Brain pericyte (primary cell): ENCODE data around the gene TSPAN13.

Experiments
- DNase-seq: peaks from one replicate; pipeline ENCODE4 v3.0.0-alpha.2; 2012; ENCODE audit warnings: low read depth, low spot score

TSPAN13 gene

DNA sequence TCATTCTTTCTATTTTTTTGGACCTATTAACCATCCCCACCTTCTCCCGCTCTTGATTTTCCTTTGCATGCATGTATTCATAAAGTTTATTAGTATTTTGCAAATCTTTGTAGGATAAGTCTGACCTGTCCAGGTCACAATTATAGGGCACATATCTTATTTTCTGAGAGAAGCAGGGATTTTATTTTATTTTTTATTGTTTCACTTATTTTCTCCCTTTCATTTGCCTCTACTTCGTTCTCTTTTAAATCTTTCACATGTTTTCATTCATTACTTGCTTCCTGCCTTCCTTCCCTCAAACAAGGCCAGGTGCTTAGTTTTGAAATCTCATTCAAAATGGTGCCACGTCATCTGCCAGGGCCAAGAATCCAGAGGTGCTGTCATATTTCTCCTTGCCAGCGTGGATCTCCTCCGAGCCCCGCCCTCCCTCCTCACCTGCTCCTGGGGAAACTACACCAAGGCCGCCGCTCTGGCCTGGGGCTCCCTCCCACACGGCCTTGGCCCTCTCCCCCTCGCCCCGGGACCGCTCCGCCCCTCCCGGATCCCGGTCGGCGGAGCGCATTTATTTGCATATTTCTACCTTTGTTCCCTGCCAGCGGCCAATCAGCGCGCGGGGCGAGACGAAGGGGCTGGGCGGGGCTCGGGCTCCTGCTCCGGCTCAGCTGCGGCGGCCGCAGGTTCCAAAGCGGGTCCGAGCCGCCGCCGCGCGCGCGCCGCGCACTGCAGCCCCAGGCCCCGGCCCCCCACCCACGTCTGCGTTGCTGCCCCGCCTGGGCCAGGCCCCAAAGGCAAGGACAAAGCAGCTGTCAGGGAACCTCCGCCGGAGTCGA, at the start of gene TSPAN13:
Gene TSPAN13 (plus strand): TSS at position 654 of the 830 bp plus-strand sequence. CDS start 213 bp downstream, outside the sequence.
- no peak for DNase-seq

DNA sequence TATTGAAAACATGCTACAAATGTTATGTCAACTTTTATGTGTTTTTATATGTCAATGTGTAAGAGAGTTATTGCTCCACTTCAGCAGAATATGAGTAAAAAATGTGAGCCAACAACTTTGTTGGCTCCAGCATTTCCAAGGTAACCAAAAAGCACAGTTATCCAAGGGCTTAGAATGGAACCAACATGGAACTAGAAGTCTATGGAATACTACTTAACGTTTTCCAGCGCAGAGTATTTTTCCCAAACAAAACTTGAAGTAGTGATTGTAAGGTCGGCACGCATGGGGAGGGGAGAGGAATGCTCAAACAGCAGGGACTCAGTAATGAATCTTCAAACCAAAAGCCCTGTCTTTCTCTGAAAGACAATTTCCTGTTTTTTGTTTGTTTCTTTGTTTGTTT, 45.0 kb upstream of the TSPAN13 start:
- no peak for DNase-seq

DNA sequence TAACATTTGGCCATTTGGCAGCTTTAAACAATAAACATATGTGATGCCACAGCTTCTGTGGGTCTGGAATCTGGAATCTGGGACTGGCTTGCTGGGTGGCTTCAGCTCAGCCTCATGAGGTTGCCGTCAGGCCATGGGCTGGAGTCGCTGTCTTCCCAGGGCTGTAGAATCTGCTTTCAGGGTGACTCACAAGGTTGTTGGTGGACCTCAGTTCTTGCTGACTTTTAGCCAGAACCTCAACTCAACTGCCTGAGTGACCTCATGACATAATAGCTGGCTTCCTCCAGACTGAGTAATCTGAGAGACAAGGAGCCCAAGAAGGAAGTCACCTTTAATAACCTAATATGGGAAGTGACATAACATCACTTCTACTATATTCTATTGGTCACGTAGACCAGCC, 44.6 kb upstream of the TSPAN13 start:
- DNase-seq: peak; percentile 47

DNA sequence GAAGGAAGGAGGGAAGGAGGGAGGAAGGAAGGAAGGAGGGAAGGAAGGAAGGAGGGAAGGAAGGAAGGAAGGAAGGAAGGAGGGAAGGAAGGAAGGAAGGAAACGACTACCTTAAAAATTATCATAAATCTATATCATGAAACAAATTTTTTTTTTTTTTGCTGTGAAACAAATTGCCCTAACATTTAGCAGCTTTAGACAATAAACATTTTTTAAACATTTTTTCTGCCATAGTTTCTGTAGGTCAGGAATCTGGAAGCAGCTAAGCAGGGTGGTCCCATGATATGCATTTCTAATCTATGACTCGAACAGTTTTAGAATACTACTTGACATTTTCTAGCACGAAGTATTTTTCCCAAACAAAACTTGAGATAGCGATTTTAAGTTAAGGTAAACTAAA, 42.9 kb upstream of the TSPAN13 start:
- no peak for DNase-seq

DNA sequence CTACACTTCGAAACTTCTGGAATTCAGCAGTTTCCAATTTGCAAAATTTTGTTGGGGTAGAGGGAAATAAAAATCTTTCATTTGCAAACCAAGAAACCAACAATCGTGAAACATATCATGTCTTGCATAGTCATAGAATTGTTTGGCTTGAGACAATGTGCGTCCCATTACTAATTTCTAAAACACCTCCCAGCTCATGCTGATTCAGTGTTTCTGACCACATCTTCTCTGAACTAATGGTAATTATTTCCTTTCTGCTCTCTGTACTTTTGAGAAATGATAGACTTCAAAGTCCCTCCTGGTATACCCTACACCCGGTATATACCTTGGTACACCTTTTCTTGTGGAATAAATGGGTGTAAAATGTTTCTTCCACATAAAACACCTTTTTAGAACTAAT, 41.8 kb upstream of the TSPAN13 start:
- DNase-seq: no peak

DNA sequence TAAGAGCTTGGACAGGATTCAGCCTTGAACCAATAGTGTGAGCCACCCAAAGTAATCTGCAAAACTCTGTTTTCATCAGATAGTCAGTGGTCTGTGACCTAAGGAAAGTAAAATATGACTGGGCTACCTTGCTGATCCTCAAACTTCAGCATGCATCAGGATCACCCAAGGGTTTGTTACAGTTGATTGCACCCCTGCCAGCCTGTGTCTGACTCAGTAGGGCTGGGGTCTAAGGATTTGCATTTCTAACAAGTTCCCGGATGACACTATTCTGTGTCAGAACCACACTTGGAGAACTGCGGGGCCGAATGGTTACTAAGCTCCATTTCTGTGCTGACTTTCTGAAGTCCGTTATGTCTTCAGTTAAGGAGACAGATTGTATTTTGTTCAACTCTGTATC, 40.6 kb upstream of the TSPAN13 start:
- no peak for DNase-seq

DNA sequence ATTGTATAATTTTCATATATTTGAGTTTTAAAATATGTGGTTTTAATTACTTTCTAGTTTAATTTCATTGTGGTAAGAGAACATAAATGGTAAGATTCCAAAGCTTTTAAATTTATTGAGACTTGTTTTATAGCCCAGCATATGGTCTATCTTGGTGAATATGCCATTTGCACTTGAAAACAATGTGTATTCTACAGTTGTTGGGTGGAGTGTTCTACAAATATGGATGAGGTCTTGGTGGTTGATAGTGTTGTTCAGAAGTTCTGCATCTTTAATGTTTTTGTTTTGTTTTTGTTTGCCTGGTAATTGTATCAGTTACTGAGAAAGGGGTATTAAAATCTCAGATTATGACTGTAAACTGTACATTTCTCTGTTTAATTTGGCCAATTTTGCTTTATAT, 37.6 kb upstream of the TSPAN13 start:
- DNase-seq: no peak

DNA sequence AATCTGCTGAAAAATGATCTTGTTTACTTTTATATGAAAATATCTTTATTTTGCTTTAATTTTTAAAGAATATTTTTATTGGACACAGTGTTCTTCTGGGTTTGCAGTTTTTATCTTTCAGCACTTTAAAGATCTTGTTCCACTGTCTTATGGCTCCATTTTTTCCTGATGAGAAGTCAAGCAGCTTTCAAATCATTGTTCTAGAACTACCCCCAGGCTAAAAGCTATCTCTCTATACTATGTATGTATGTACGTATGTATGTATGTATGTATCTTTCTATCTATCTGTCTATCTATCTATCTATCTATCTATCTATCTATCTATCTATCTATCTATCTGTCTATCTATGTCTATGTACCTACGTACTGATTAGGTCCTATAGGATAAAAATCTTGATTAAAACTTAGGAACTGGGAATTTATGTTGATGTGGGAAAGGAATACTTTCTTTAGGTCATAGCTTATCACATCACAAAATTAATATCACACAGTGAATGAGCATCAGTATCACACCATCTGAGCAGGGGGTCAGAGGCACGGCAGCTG, 35.4 kb upstream of the TSPAN13 start:
- no peak for DNase-seq

DNA sequence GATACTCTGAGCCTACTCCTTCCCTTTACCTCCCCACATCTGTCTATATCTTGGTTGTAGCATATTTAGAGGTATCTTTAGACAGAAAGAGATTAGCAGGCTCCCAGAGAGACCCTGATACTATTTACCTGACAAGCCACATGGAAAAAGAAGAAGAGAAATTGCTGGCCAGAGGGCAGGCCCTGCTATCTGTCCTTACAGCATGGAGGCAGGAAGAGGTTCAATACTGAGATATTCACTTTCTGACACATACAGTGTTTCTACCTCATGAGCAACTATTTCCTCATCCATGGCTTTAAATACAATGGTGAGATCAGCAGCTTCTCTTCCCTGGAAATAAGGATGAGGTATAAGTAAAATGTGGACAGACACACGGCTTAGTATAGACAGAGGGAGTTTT, 33.9 kb upstream of the TSPAN13 start:
- DNase-seq: no peak

DNA sequence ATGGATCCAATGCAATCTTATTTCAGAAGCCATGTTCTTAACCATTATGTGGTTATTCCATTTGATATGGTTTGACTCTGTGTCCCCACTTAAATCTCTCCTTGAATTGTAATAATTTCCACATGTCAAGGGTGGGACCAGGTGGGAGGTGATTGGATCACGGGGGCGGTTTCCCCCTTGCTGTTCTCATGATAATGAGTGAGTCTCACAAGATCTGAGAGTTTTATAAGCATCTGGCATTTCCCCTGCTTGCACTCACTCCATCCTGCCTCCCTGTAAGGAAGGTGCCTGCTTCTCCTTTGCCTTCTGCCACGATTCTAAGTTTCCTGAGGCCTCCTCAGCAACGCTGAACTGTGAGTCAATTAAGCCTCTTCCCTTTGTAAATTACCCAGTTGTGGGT, 32.0 kb upstream of the TSPAN13 start:
- no peak for DNase-seq

DNA sequence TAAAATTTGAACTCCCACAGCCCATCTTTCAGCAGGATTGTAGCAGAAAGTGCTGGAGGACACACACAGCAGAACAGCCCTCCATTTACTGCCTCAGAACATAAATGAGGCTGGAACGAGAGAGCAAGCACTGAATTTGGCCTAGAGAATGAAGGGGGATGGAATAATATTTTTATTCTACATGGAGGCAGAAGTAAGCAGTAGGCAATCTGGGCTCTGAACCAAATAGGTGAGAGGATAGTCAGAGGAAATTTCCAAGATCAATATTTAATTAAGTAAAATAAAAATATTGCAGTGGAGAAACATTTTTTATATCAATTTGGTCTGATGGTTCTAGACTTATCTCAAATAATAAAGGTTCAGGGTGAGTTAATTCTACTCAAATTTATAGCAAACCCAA, 29.2 kb upstream of the TSPAN13 start:
- no peak for DNase-seq

DNA sequence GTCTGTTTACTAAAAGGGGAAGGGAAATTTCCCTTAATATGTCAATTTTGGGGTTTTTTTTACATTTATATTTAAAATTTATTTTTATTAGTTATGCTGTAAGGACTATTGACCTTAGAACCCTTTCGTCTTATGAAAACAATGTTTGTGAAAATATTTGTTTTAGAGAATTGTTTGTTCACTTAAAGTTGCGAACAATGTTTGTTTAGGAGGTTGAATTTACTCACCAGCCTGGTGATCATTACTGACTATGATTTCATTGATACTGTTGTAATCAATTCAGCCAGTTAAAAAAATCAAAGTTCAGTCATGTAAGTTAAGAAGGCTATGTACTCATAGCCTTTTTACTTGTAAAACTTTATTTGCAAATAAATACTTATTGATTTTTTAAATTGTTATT, 27.4 kb upstream of the TSPAN13 start:
- DNase-seq: no peak

DNA sequence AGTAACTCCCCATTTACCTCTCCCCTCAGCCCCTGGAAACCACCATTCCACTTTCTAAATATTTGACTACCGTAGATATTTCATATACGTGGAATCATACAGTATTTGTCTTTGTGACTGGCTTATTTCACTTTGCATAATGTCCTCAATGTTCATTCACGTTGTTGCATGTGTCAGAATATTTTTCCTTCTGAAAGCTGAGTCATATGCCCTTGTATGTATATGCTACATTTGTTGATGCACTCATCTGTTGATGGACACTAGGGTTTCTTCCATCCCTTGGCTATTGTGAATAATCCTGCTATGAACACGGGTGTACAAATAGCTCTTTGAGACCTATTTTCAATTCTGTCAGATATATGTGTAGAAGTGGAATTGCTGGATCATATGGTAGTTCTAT, 25.8 kb upstream of the TSPAN13 start:
- no peak for DNase-seq

DNA sequence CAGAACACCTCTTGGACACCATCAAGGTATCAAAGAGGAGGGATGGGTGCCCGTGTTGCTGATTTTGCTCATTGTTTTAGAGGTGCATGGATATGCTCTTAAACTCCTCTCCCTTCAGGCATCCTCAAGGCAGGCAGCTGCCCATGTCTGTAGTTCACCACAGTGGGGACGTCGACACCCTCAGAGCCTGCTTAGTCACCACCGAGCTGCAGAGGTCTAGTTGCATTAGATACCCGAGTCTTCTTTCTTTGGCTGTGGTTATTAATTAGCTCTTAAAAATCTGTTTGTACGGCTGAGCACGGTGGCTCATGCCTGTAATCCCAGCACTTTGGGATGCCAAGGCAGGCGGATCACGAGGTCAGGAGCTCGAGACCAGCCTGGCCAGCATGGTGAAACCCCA, 24.7 kb upstream of the TSPAN13 start:
- no peak for DNase-seq

DNA sequence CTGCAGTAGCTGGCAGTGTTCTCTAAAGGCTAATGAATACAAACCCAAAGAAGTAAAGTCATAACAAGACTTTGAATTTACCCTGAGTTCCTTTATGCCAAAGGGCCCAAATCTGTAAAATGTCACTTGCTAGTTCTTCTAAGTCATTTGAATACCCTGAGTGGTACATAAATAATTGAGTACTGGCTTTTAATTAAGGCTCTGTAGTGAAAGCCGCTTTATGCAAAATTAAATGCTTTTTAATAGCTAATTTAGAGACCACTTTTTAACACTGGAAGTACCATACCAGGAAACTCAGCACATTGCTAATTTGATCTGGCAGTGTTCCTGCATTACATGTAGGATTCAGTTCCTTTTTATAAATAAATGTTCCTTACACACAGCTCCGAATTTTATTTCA, 24.0 kb upstream of the TSPAN13 start:
- DNase-seq: no peak

DNA sequence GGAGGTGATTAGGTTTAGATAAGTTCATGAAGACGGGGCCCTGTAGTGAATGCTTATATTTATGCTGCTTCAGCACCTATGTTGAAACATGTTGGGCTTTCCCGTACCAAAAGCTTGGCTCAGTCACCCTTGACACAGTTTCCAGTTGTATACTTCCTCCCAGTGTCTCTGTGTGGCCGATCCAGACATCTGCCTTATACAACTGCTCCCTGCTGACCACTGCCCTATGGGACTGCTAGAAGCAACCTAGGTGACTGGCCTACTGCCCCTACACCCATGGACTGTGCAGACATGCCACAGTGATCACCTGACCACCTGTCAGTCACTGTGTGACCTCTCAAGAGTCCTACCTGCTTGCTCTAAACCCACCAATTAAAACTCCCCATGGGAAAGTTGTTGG, 22.6 kb upstream of the TSPAN13 start:
- DNase-seq: no peak

DNA sequence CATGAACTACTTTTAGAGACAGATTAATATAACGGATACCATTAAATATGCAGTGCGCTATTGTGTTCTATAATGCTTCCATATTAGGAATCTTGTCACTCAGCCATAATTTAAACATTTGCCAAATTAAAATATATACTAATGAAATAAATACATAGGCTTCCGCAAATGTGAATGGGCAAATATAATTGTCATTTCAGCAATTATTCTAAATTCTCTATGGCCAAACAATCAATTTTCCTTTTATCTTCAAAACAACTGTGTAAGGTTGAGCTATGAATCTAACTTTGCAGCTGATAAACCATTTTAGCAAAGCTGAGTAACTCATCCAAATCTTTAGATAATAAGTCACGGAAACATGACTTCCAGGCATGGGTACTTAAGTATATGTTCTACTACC, 20.7 kb upstream of the TSPAN13 start:
- no peak for DNase-seq

DNA sequence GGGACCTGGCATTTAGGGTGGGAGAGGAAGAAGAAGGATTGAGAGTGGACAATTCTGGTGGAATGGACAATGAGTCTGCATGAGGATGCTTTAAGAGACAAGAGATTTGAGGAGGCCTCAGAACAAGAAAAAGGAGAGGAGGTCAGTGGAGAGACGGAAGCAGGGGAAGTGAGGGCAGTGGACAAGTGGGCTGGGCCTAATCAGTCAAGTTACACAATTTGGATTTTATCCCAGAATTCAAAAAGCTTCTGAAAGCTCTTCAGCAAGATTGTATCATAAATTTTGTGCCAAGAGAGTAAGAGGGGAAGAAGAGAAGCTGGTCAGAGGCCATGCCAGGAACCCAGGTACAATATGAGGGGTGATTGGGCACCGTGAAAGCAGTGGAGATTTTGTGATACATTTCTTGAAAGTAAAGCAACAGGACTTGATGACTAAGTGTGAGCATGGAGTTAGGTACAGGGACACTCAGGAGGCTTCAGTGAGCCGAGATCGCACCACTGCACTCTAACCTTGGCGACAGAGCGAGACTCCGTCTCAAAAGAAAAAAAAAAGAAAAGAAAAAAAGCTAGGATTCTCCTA, 19.3 kb upstream of the TSPAN13 start:
- no peak for DNase-seq

DNA sequence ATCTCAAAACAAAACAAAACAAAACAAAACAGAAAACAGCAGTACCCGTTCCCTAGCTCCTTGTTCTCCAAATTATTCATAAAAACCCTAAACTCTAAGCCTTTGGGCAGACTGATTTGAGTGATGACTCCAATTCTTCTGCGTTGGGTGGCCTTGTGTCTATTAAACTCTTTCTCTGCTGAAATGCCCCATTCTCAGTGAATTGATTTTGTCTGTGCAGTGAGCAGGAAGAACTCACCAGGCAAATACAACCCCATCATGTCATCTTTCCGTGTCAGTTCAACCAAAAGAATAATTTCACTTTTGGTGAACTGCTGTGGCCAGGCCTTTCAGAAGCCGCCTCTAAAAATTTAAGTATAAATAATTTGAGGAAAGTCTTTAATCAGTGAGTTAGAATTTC, 18.5 kb upstream of the TSPAN13 start:
- DNase-seq: no peak

DNA sequence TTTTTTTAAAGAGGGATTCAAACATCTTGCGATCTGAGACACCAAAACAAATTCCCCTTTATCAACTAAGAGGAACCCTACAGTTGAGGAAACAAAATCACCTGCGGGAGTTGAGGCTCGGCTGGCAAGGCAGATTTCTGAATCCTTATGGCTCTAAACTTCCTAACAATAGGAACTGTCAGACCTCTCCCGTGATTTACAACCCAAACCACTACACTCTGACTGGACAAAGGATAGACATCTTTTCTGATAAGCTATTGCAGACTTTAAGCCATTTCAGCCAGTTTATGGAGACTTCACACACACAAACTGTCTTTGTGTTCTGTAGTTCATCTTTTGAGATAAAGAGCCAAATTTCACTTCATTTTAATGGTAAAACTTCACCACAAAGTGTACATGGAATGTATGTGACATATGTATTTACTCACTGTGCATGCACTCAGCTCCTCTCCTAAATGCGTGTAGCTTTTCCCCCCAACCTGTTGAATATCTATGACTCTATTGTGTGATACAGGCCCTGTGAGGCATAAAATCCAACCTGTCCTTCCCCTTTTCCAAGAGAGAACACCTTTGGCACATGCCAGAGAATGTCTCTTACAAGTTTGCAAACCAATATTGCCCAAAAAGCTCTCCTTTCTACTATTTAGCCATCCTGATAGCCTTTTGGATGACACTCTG, 15.4 kb upstream of the TSPAN13 start:
- DNase-seq: no peak

DNA sequence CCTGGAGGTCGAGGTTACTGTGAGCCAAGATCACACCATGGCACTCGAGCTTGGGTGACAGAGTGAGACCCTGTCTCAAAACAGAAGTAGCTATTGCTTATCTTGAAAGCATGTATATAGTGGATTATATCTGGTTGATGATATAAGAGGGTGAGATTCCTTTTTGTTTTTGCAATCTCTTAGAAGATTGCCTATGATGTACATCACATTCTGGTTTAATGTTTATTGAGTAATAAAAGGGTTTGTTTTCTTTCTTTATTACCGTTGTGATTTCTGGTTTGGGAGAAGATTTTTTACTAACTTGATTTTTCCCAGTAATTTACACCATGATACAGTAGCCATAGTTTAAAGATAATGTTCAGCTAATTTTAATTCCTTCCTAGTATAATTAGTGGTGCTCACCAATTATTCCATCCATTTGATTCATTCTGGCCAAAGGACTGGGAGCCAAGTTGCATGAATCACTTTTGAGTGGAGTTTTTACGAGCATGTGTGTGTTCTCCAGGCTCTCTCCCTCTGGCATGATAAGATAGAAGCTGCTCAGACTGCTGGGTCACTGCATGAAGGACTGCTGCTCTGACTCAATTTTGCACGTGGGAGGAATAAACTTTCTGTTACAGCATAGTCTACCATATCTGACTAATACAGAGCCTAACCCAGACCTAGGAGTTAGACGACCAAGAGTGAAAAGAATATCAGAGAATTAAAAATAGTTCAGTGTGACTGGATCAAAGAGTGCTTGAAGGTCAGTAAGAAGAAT, 13.5 kb upstream of the TSPAN13 start:
- DNase-seq: peak; percentile 29

DNA sequence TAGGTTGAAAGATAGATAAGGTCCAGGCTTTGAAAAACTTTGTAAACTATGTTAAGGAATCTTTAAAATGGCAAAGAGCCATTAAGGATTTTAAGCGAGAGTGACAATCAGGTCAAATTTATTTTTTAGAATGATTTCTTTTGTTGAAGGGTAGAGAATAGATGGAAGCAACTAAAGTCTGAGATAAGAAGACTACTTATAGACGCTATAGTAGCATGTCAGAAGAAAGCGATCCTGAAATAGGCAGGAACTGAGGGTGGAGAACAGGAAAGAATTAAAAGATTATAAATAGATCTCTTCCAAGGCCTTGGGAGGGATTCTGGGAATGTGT, 13.0 kb upstream of the TSPAN13 start:
- no peak for DNase-seq
